Transverse colon (tissue), 4 donors: ENCODE results near the gene MPP2.

ENCODE experiments used
- CTCF ChIP-seq, 5 experiments: fragments of 200-600 bp in 3 of 5; fragments of 450-650 bp in 2 of 5; sonication (generic) in 3 of 5; IDR thresholded peaks; 1 replicate in 2 of 5; 2 replicates in 3 of 5; pipeline ENCODE4 v1.5.1; 2016 to 2017; ENCODE audit warnings: antibody characterized with exemption in 5 of 5, inconsistent platforms in 3 of 5, mild to moderate bottlenecking in 2 of 5, moderate library complexity in 1 of 5
- EP300 ChIP-seq: sonication (generic); formaldehyde crosslinking; IDR thresholded peaks from one replicate; pipeline ENCODE4 v1.6.1; 2017; ENCODE audit warnings: antibody characterized with exemption, low read depth
- POLR2A ChIP-seq: fragments of 450-650 bp; IDR thresholded peaks from one replicate; pipeline ENCODE4 v1.6.1; 2016; ENCODE audit warnings: antibody characterized with exemption, mild to moderate bottlenecking, moderate library complexity
- POLR2AphosphoS5 ChIP-seq, 3 donors: sonication (generic); formaldehyde crosslinking; IDR thresholded peaks; one replicate each; pipeline ENCODE4 v1.6.1; 2016; ENCODE audit warnings: antibody characterized with exemption in 3 of 3

- no peak for TF ChIP-seq CTCF (IDR thresholded peaks at IDR 0.05)
- no peak for TF ChIP-seq POLR2A
- TF ChIP-seq EP300: no peak
- TF ChIP-seq POLR2AphosphoS5 (IDR thresholded peaks at IDR 0.05): no peak
Observed at GRCh38 chr17:43911904-43912303, 4.6 kb upstream of the MPP2 start.
